ENCODE measurements around the gene C1orf35. TPM values are rescaled to one million over a fixed set of nuclear protein-coding genes. Genes with fewer than 3 reads are reported as not detected.
"Not testable (repeated sequence)": the region's sequence is repeated elsewhere in the genome, so short reads cannot be mapped to it uniquely, and the experiment has no call there.

Gene C1orf35
- total RNA-seq, 1 donor from 2014 or later, result 6.0 TPM

GRCh38 chr1:228114827-228115226 is 11.7 kb upstream of the C1orf35 start:
- ATAC-seq (no peak), DNase-seq (ENCODE audit: missing footprints) (no peak)
- intact Hi-C loops (cut with DNase I), result no loop called here

GRCh38 chr1:228112617-228113016 is 9.5 kb upstream of the C1orf35 start:
- no peak for DNase-seq (ENCODE audit: missing footprints)
- no peak for ATAC-seq
- intact Hi-C loops (cut with DNase I), result no loop called here

DNA sequence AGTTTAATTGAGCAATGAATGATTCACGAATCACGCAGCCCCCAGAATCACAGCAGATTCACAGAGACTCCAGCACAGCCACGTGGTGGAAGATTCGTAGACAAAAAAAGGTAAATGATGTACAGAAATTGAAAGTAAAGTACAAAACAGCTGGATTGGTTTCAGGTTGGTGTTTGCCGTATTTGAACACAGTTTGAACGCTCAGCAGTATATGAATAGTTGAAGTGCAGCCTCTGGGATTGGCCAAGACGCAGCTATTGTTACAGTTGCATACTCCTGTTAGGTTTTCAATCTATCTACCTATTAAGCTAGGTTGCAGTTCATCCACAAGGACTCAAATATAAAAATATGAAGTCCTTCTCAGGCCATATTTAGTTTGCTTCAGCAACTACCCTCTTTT is 9.0 kb upstream of the C1orf35 start:
- DNase-seq (ENCODE audit: missing footprints) (no peak), ATAC-seq (no peak)
- intact Hi-C loops (cut with DNase I), result no loop called here

- intact Hi-C loops (cut with DNase I); ATAC-seq; DNase-seq (ENCODE audit: missing footprints): not testable (repeated sequence)
Observed at GRCh38 chr1:228111315-228111714, 8.2 kb upstream of the C1orf35 start.

GRCh38 chr1:228110556-228110955 is 7.4 kb upstream of the C1orf35 start:
- intact Hi-C loops (cut with DNase I), result no loop called here
- ATAC-seq, result no peak

GRCh38 chr1:228109962-228110488 is 6.9 kb upstream of the C1orf35 start:
- DNase-seq (ENCODE audit: missing footprints) (no peak), ATAC-seq (no peak)
- intact Hi-C loops (cut with DNase I), result loop anchor here (2.0 kb wide), 2 partner anchors 27 to 31 kb away; partner anchors contain the start of genes ARF1 and GUK1

More at GRCh38 chr1:228110556-228110955, 7.4 kb upstream of the C1orf35 start:
- DNase-seq (ENCODE audit: missing footprints), result no peak

- ATAC-seq (peak; percentile 96), DNase-seq (ENCODE audit: missing footprints) (peak; percentile 99)
- intact Hi-C loops (cut with DNase I), result loop anchor here (2.0 kb wide), 2 partner anchors 27 to 31 kb away; partner anchors contain the start of genes ARF1 and GUK1
Observed at GRCh38 chr1:228109073-228109961, 6.2 kb upstream of the C1orf35 start, which contains the start of gene MRPL55. Gene MRPL55 (minus strand): TSS chr1:228109299. CDS start chr1:228108260, 1,039 bp downstream.

GRCh38 chr1:228108742-228109072 is 5.6 kb upstream of the C1orf35 start:
- DNase-seq (ENCODE audit: missing footprints), result no peak
- intact Hi-C loops (cut with DNase I), result loop anchor here (2.0 kb wide), 2 partner anchors 26 to 32 kb away; partner anchors contain the start of genes ARF1 and GUK1

DNA sequence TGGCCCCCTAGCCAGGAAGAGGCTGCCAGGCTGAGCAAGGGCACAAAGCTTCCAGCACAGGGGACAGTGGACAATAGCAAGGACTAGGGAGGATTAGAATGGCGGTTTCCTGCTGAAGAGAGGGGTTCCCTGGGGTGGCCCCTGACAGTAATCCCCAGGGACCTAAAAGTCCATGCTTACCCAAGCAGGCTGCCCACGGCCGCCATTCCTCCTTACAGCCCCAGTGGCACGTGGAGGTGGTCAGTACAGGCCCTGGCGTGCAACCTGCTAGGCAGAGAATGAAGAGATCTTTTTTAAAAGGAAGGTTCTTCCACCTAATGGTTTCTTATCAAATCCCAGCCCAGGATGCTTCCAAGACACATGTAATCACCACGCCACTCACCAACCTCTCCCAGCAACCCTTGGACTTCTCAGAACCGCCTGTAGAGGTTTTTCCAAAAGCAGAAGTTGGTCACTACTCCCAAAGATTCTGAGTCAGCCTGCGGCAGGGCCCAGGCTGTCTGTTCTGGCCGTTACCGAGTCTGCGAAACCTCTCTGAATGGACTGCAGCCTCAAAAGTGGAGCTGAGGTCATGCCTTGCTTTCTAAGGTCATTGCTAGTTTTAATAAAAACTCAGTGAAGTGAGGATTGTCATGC is 5.0 kb upstream of the C1orf35 start:
- intact Hi-C loops (cut with DNase I), result loop anchor here (2.0 kb wide), 2 partner anchors 25 to 33 kb away; partner anchors contain the start of genes ARF1 and GUK1
- no peak for DNase-seq (ENCODE audit: missing footprints)
- ATAC-seq, result no peak

More at GRCh38 chr1:228108742-228109072, 5.6 kb upstream of the C1orf35 start:
- ATAC-seq, result no peak

GRCh38 chr1:228107636-228108035 is 4.5 kb upstream of the C1orf35 start:
- DNase-seq (ENCODE audit: missing footprints), result no peak
- ATAC-seq, result no peak
- intact Hi-C loops (cut with DNase I), result loop anchor here (2.0 kb wide), 2 partner anchors 25 to 33 kb away; partner anchors contain the start of genes ARF1 and GUK1

DNA sequence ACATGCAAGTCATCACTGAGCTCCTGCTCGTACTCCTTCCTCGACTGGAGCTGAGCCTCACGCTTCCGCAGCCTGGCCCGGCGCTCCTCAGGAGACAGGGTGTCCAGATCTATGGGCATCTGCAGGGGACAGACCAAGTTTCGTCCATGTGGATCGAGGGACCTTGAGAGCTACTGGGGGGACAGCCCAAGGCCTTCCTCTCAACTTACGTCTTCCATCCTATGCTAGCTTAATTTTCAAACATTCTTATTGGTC is 3.6 kb upstream of the C1orf35 start:
- ATAC-seq, result no peak
- no peak for DNase-seq (ENCODE audit: missing footprints)
- intact Hi-C loops (cut with DNase I), result no loop called here

- ATAC-seq (no peak), DNase-seq (ENCODE audit: missing footprints) (no peak)
- intact Hi-C loops (cut with DNase I), result no loop called here
Observed at GRCh38 chr1:228105996-228106799, 3.1 kb upstream of the C1orf35 start.

GRCh38 chr1:228105270-228105995 is 2.3 kb upstream of the C1orf35 start:
- ATAC-seq (no peak), DNase-seq (ENCODE audit: missing footprints) (no peak)
- intact Hi-C loops (cut with DNase I), result no loop called here

- DNase-seq (ENCODE audit: missing footprints) (no peak), ATAC-seq (no peak)
- intact Hi-C loops (cut with DNase I), result no loop called here
Observed at GRCh38 chr1:228104526-228105269, 1.6 kb upstream of the C1orf35 start.

DNA sequence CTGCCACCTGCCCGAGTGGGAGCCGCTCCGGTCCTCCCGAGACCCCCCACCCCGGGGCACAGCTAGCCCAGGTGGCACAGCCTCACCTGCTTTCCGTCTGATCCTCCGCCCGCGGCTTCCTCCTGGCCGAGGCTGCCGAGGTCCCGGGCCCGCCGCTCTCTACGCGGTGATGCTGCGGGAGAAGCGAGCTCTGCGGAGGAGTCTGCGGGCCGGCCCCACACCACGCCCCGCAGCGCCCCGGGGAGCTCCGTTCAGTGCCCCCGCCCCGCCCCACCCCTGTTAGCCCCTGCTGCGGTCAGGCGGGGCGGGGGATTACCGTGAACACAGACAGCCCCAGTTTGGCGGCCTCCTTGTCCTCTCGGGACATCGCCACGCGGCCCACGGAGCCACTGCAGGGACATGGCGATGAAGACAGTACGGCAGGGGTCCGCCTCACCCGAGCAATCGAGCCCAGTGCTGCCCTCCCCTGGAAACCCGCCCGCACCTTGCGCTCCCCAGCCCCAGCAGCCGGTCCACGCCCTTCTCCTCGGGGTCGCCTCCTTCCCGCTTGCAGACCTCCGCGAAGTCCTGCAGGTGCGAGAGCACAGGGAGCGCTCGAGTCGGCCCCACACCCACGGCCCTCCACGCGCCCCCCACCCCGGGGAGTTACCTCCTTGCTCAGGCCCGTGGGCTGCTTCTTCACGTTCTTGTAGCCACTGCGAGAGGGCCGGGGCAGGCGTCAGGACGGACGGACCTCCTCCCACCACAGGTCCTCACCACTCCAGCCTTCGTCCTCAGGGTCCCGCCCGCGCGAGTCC is 933 bp downstream of the C1orf35 start:
- DNase-seq (ENCODE audit: missing footprints) (no peak), ATAC-seq (no peak)
- intact Hi-C loops (cut with DNase I), result no loop called here

DNA sequence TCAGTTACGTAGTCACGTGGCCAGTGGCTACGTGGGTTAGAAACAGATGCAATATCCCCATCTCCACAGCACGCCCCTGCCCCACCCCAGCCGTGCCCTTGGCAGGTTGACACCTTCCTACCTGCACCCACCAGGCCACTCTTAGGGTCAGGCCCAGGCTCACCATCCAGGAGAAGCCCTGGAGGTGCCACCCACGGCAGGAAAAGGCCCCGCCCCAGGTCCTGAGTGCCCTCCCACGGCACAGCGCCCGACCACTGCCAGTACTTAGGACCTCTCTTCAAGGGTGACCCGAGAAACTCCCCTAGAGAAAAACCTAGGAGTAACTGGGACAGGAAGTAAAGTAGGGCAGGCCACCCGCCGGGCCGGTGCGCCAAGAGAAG is 1.5 kb downstream of the C1orf35 start:
- intact Hi-C loops (cut with DNase I), result no loop called here
- DNase-seq (ENCODE audit: missing footprints) (no peak), ATAC-seq (no peak)

Measured in Right ventricle myocardium inferior (tissue), 1 donor.